AG10803 (cell line): ENCODE measurements around the gene SERPINB2.

Source experiments
- DNase-seq: peaks from one replicate; pipeline ENCODE4 v3.0.0; 2010; ENCODE audit warnings: low read depth
- H3K4me3 ChIP-seq: 2 replicates; pipeline ENCODE4 v1.5.1; 2011; ENCODE audit warnings: mild to moderate bottlenecking, low read length, control low read depth
- TF ChIP-seq, protein P1 (sequence below): conservative IDR thresholded peaks from 2 replicates; pipeline ENCODE4 v1.5.1; 2011; ENCODE audit warnings: mild to moderate bottlenecking, low read length, control low read depth, inconsistent platforms

SERPINB2 gene

DNA sequence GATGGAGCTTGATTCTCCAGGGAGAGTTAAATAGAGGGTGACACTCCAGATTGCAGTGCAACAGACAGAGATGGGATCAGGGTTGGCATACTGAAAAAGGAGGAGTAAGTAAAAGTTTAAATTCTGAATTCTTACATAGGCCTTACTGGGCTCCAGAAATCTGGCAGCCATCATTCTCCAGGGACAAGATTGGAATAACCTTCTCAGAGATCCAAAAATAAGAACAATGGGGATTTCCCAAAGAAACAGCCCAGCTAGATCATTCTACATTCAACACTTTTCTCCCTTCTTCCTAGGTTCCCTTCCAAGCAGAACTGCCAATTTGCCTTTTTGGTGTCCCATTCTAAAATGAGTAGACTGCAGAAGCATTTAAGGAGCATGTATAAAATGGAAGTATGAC is 14.9 kb upstream of the SERPINB2 start:
- TF ChIP-seq, protein P1, sequence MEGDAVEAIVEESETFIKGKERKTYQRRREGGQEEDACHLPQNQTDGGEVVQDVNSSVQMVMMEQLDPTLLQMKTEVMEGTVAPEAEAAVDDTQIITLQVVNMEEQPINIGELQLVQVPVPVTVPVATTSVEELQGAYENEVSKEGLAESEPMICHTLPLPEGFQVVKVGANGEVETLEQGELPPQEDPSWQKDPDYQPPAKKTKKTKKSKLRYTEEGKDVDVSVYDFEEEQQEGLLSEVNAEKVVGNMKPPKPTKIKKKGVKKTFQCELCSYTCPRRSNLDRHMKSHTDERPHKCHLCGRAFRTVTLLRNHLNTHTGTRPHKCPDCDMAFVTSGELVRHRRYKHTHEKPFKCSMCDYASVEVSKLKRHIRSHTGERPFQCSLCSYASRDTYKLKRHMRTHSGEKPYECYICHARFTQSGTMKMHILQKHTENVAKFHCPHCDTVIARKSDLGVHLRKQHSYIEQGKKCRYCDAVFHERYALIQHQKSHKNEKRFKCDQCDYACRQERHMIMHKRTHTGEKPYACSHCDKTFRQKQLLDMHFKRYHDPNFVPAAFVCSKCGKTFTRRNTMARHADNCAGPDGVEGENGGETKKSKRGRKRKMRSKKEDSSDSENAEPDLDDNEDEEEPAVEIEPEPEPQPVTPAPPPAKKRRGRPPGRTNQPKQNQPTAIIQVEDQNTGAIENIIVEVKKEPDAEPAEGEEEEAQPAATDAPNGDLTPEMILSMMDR, result no peak
- no peak for DNase-seq
- no peak overlapping the region for H3K4me3 ChIP-seq

DNA sequence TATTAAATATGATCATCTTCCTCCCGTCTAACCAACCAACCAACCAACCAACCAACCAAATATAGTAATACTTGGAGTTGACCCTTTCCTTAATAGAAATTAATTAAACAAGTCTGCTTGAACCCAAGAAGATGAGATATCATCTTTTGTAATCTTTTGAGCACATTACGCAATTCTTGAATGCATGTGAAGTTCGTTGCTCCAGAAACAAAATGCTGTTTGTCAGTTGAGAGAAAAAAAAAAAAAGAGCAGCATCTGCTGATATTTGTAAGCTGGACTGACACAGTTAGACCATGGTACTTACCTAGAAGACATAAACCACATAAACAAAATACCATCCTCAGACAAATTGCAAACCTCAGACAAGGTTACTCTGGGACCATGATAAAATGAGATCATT is 9.2 kb upstream of the SERPINB2 start:
- H3K4me3 ChIP-seq, result no peak overlapping the region
- TF ChIP-seq, protein P1, result no peak
- DNase-seq, result peak; percentile 80

DNA sequence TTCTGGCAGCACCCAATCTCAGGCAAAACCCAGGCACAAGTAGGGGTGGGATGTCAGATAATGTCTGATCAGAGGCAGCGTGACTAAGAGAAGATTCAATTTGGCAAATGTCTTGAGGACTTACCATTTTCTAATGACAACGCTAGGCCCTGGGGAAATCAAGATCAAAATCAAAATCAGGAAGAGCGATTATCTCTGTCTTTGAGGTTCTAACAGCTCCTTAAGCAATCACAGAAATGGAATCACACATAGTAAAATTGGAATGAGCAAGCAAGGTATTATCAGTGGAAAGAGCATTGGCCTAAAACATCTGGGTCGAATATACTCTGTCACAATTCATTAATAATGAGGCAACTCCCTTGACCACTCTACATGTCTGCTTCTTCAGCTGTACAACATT is 8.6 kb upstream of the SERPINB2 start:
- DNase-seq, result peak; percentile 12
- TF ChIP-seq, protein P1, result no peak
- no peak overlapping the region for H3K4me3 ChIP-seq

DNA sequence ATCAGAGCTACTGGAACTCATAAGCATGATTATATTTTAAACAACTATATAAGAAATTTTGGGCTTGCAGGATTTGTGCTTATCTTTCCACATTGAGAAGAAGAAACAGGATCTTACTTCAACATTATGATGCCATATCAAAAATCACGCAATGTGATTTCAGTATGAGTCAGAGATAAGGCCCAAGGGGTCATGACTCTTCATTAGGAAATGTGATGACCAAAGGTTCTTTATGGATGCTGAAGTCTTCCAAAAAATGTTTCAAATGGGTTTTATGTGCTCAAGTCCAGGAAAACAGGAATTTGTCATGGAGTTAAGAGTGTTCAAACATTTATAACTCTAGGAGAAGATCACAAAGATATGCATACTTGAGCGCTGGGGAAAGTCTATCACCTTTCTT is 7.8 kb upstream of the SERPINB2 start:
- no peak for DNase-seq
- TF ChIP-seq, protein P1, result no peak
- H3K4me3 ChIP-seq, result no peak overlapping the region

DNA sequence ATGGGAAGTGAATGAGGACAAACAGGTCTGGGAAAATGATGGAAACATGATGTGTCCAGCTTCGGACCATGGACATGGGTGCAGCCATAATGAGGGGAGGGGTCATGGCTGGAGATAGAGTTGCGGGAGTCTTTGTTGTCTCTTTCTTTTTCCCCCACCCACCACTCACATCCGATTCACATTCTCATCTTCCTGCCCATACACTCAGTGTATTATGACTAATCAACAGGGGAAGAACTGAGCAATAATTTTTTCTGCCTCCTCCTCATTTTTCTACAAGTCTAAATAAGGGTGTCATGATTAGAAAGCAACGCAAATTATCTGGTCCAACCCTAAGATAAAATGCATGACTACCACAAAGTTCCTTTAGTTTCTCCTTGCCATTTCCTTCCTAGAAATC is 5.7 kb upstream of the SERPINB2 start:
- peak; percentile 26 for DNase-seq
- TF ChIP-seq, protein P1, result no peak
- no peak overlapping the region for H3K4me3 ChIP-seq

DNA sequence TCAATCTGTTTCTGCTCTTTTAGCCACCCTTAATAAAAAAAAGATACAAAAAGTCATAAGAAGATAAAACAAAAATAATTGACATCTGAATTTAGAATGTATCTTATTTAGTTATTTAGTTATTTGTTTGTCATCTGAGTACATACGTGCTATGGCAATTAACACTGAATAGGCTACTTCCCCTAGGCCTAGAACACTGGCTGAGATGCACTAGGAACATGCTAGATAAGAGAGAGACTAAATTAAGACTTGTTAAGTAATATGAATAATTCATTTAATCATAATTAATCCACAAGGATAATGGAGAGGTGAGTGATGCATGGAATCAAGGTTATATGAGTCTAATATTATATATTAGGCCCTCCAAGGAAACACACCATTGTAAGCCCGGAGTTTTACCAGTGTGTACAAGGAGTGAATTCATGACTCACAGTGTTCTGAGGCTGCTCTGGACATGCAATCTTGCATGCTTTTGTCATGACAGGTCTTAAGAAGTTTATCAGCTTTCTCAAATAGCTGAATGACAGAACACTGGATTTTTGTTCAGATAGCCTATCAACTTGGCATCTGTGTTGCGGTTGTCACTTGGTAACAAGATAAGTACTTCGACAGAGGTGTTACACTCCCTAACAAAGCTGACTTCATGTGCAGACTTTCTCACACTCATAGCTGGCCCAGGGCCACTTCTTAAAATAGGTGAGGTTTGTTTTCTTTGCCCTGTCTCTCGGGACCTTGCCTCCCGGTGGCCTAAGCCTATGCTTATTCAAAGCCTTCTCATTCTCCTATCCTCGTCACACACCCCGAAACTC is 5.0 kb upstream of the SERPINB2 start:
- H3K4me3 ChIP-seq, result no peak overlapping the region
- DNase-seq, result peak; percentile 87
- TF ChIP-seq, protein P1, result no peak

DNA sequence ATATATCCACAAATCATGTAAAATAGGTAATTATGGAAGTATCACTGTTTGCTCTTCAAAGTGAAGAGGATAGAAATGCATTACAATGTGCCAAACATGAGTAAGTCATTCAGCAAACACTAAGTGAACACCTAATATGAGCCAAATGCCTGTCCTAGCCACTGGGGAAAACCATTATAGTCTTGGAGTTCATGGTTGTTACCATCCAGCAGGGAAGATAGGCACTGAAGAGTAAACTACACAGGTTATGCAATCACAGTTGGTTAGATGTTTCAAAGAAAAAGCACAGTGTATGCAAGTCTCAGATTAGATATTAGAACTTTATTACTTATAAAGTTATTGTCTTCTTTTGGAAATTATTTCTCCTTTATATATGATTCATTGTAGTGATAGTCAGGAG is 3.9 kb upstream of the SERPINB2 start:
- no peak overlapping the region for H3K4me3 ChIP-seq
- DNase-seq, result no peak
- TF ChIP-seq, protein P1, result no peak
